Rectal smooth muscle tissue (tissue), 1 donor: ENCODE results near the gene ZMYND12.

ENCODE experiments used
- H3K27ac ChIP-seq: one replicate; pipeline ENCODE4 v1.7.0; 2013; ENCODE audit warnings: low read depth, low read length, inconsistent platforms
- H3K27me3 ChIP-seq: one replicate; pipeline ENCODE4 v1.7.0; 2013; ENCODE audit warnings: low read length; ENCODE audit not compliant: control insufficient read depth, insufficient read depth
- H3K36me3 ChIP-seq: one replicate; pipeline ENCODE4 v1.7.0; 2013; ENCODE audit warnings: low read length; ENCODE audit not compliant: control insufficient read depth, insufficient read depth
- H3K4me1 ChIP-seq: one replicate; pipeline ENCODE4 v1.7.0; 2013; ENCODE audit warnings: low read length; ENCODE audit not compliant: control insufficient read depth, insufficient read depth
- H3K4me3 ChIP-seq: one replicate; pipeline ENCODE4 v1.7.0; 2013; ENCODE audit warnings: low read length
- H3K9ac ChIP-seq: one replicate; pipeline ENCODE4 v1.7.0; 2013; ENCODE audit warnings: low read length

ZMYND12 gene

GRCh38 chr1:42431514-42431913 is 24.3 kb downstream of the ZMYND12 start:
- H3K27me3 ChIP-seq: no peaks in the 10 kb centered on the region
- no peaks in the 10 kb centered on the region for H3K4me1 ChIP-seq
- no peaks in the 10 kb centered on the region for H3K36me3 ChIP-seq
- H3K27ac ChIP-seq: no peak overlapping the region
- no peak overlapping the region for H3K4me3 ChIP-seq
- no peak overlapping the region for H3K9ac ChIP-seq

GRCh38 chr1:42430286-42431135 is 25.3 kb downstream of the ZMYND12 start:
- no peaks in the 10 kb centered on the region for H3K36me3 ChIP-seq
- H3K9ac ChIP-seq: no peak overlapping the region
- no peaks in the 10 kb centered on the region for H3K4me1 ChIP-seq
- H3K27me3 ChIP-seq: no peaks in the 10 kb centered on the region
- H3K27ac ChIP-seq: no peak overlapping the region
- H3K4me3 ChIP-seq: no peak overlapping the region

DNA sequence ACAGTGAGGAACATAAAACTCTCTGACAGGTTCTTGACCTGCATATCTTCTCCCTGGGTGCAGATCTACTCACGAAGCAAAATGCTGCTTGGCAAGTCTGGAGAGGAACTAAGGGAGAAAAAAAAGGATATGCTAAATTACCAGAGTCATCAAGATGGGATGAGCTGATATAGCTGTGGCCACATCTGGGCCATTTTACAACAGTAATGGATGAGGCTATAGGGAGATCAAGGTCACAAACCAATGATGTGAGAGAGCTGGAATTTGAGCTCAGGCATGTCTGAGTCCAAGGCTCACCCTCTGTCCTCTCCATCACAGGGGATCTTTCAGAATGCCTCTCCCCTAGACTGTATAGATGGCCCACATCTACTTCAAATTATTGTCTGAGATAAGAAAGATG is 26.2 kb downstream of the ZMYND12 start:
- no peaks in the 10 kb centered on the region for H3K36me3 ChIP-seq
- H3K27ac ChIP-seq: no peak overlapping the region
- no peaks in the 10 kb centered on the region for H3K4me1 ChIP-seq
- no peaks in the 10 kb centered on the region for H3K27me3 ChIP-seq
- no peak overlapping the region for H3K9ac ChIP-seq
- H3K4me3 ChIP-seq: no peak overlapping the region

DNA sequence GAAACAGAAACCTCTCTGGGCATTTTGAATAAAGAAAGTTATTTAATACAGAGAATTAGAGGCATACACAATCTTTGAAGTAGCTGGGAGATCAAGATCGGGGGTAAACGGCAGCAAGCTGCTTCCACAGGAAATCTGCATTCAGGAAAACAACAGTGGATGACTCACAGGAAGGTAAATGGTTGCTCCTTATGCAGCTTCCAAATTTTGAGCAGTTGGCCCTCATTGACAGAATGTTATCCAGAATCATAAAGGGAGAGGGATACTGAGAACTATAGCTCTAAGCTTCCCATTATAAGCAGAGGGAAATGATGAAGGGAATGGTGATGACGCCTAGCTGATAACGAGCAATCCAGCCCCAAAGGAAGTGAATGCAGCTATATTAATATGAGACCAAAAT is 28.6 kb downstream of the ZMYND12 start:
- Histone ChIP-seq H3K27me3 (no peaks in the 10 kb centered on the region), H3K27ac (no peak overlapping the region), H3K36me3 (no peaks in the 10 kb centered on the region), H3K4me3 (no peak overlapping the region), H3K4me1 (no peaks in the 10 kb centered on the region), H3K9ac (no peak overlapping the region)

GRCh38 chr1:42424201-42424600 is 31.6 kb downstream of the ZMYND12 start:
- Histone ChIP-seq H3K9ac (no peak overlapping the region), H3K36me3 (no peaks in the 10 kb centered on the region), H3K4me1 (peaks cover 22% of the 10 kb centered on the region), H3K27ac (no peak overlapping the region), H3K27me3 (no peaks in the 10 kb centered on the region), H3K4me3 (no peak overlapping the region)

DNA sequence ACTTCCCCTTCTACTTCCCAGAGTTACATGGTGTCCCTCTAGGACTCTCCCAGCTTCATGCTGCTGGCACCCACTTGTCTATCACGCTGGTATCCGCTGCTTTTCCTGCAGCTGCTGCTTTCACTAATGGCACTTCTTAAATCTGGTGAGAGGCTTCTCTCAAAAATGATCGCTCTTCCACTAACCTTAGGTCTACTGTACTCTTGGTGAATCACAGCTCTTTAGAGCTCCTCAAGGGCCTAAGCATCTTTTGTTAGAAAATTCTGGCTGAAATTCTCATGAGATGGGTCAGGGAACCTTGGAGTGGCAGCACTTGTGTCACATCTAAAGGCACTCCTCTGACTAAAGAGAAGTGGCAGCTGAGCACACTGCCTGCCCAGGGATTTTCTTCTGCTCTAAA is 32.1 kb downstream of the ZMYND12 start:
- Histone ChIP-seq H3K36me3 (no peaks in the 10 kb centered on the region), H3K27me3 (no peaks in the 10 kb centered on the region), H3K27ac (no peak overlapping the region), H3K4me1 (peaks cover 24% of the 10 kb centered on the region), H3K9ac (no peak overlapping the region), H3K4me3 (no peak overlapping the region)

GRCh38 chr1:42422737-42423136 is 33.1 kb downstream of the ZMYND12 start:
- H3K27me3 ChIP-seq: no peaks in the 10 kb centered on the region
- peaks cover 24% of the 10 kb centered on the region for H3K4me1 ChIP-seq
- no peak overlapping the region for H3K9ac ChIP-seq
- H3K27ac ChIP-seq: no peak overlapping the region
- H3K36me3 ChIP-seq: no peaks in the 10 kb centered on the region
- H3K4me3 ChIP-seq: no peak overlapping the region

DNA sequence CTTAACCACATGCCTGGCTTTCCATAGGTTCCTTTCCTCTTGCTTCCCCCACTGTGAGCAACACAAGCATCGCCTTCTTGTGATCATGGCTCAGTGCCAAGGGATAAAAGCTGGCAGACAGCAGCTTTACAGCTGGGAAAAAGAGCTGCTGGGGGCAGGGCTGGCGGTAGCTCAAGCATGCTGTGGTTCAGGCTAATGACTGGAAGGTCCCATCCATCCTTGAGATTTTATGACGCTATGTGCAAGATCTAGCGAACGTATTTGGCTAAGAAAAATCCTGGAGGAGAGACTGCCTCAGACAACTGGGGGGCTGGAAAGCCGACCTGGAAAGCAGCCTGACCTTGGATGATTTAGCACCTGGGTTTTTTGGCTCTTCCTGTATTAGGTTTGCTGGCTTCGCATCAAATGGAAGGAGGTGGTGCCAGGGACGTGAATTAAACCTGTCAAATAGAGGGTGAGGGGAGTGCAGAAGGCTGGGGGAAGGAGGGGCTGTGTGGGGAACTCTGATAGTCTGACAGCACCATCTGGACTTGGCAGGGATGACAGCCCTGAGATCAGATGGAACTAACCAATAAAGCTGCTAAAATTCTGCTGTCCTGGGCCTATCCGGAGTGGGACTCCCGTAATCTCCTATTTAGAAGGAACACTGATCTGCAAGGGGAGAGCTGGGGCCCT is 34.8 kb downstream of the ZMYND12 start:
- no peaks in the 10 kb centered on the region for H3K36me3 ChIP-seq
- H3K4me3 ChIP-seq: peak overlapping the region; percentile 22
- no peaks in the 10 kb centered on the region for H3K27me3 ChIP-seq
- H3K4me1 ChIP-seq: peaks cover 24% of the 10 kb centered on the region
- peak overlapping the region; percentile 81 for H3K27ac ChIP-seq
- no peak overlapping the region for H3K9ac ChIP-seq

GRCh38 chr1:42420121-42420520 is 35.7 kb downstream of the ZMYND12 start:
- Histone ChIP-seq H3K36me3 (no peaks in the 10 kb centered on the region), H3K27ac (peak overlapping the region; percentile 81), H3K9ac (no peak overlapping the region), H3K4me3 (no peak overlapping the region), H3K27me3 (no peaks in the 10 kb centered on the region), H3K4me1 (peaks cover 24% of the 10 kb centered on the region)

DNA sequence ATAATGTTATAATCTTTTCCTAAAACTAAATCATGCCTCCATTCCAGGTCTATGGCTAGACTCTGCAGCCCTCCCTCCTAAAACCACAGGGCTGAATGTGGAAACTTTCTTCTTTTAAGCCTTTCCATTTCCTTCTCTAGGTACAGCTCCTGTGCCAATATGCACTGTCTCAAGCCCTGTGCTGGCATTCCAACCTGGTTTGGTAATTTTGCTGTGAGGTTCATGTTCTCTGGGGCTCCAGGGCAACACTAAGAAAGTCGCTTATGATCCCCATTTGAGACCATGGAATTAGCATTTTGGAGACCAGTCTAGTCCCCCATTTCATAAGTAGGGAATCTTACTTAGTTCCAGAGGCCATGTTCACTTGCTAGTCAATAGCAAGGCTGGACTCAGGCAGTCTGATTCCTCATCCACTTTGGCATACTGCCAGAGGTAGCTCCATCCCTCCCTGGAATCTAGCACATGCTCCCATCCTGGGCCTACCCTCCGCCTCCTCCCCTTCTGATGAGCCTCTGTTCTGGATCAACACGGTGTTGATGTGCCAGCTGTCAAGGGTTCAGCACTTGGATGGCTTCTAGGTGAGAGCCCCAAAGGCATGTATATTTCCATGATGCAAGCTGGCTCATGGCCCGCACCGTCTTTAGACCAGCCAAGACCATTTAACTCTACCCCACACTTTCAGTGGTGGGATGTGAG is 36.5 kb downstream of the ZMYND12 start:
- H3K27me3 ChIP-seq: no peaks in the 10 kb centered on the region
- no peak overlapping the region for H3K9ac ChIP-seq
- no peaks in the 10 kb centered on the region for H3K36me3 ChIP-seq
- no peak overlapping the region for H3K4me3 ChIP-seq
- peak overlapping the region; percentile 81 for H3K27ac ChIP-seq
- peaks cover 24% of the 10 kb centered on the region for H3K4me1 ChIP-seq

DNA sequence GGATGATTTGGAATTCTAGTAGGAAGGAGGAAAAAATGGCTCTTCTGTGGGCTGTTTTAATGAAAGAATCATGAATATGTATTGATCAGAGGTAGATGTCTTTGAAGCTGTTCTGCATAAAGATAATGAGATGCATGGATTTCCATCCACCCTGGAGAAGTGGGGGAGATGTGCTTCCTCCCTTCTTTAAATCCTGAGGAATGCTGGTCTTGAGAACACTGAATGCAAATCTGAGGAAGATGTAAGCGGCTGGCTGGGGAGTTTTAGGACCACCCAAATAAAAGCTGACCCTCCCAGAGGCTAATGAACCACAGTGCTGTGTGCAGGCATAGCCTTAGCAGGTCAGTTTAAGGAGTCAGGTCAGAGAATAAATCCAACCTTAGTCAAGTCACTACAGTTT is 37.3 kb downstream of the ZMYND12 start:
- Histone ChIP-seq H3K9ac (no peak overlapping the region), H3K27ac (no peak overlapping the region), H3K4me3 (no peak overlapping the region), H3K4me1 (peaks cover 24% of the 10 kb centered on the region), H3K36me3 (no peaks in the 10 kb centered on the region), H3K27me3 (no peaks in the 10 kb centered on the region)

- Histone ChIP-seq H3K27ac (no peak overlapping the region), H3K4me1 (peaks cover 24% of the 10 kb centered on the region), H3K4me3 (no peak overlapping the region), H3K9ac (no peak overlapping the region), H3K36me3 (no peaks in the 10 kb centered on the region), H3K27me3 (no peaks in the 10 kb centered on the region)
Observed at GRCh38 chr1:42417166-42417565, 38.7 kb downstream of the ZMYND12 start.
